HepG2 (cell line): ENCODE results near the gene ENAH. TPM values are rescaled to one million over a fixed set of nuclear protein-coding genes. Genes with fewer than 3 reads are reported as not detected.

Experiments
- ATAC-seq: fragments of 200-7000 bp; cut with Tn5 transposase; 3 replicates; pipeline ENCODE4 v1.9.1; 2020; ENCODE audit warnings: mild to moderate bottlenecking, moderate library complexity
- BruUV-seq: library from RNA; stranded (reverse); fragments of 400-500 nt; replicated peaks from 2 replicates; lab custom pipeline; 2021; lab: Mats Ljungman, UMichigan
- CTCF ChIA-PET: fragments of 300-600 bp; formaldehyde crosslinking; extraction: SDS; loops from one replicate; lab custom pipeline; 2021; ENCODE audit warnings: low total read pairs, inconsistent platforms, low intra/inter-chr PET ratio; lab: Yijun Ruan, JAX
- POLR2A ChIA-PET: fragments of 350-600 bp; sonication (Branson Sonifier 250); formaldehyde crosslinking; loops from one replicate; lab custom pipeline; 2020; ENCODE audit warnings: antibody characterized with exemption, inconsistent platforms; lab: Yijun Ruan, JAX
- DNase-seq: peaks from one replicate; pipeline ENCODE4 v3.0.0-alpha.2; 2015; ENCODE audit warnings: low spot score
- FAIRE-seq: peaks from 3 replicates; lab custom pipeline; 2011; peaks lifted over from hg19 to GRCh38; lab: Jason Lieb, UNC
- H2AFZ ChIP-seq: one replicate; pipeline ENCODE4 v1.6.1; 2011; ENCODE audit warnings: low read length, inconsistent platforms
- H3K27ac ChIP-seq: fragments of 300-600 bp; 3 replicates; pipeline ENCODE4 v1.8.0; 2011; ENCODE audit warnings: mixed run types, mild to moderate bottlenecking, mixed read lengths, low read length, inconsistent platforms; ENCODE audit not compliant: insufficient read depth; ENCODE audit errors: extremely low read length
- H3K27me3 ChIP-seq, 2 experiments: fragments of 200-600 bp in 1 of 2; 2 replicates in 1 of 2; 3 replicates in 1 of 2; pipeline versions ENCODE4 v1.6.0 to v1.8.0; 2011; ENCODE audit warnings: low read length in 2 of 2, mild to moderate bottlenecking in 2 of 2, moderate library complexity in 2 of 2, inconsistent platforms in 1 of 2; ENCODE audit not compliant: insufficient read depth in 2 of 2, control insufficient read depth in 1 of 2
- H3K36me3 ChIP-seq, 2 experiments: fragments of 200-600 bp in 1 of 2; replicated peaks in 1 of 2; 2 replicates in 1 of 2; 3 replicates in 1 of 2; pipeline versions ENCODE4 v1.5.1 to v1.8.0; 2011; ENCODE audit warnings: low read length in 2 of 2, inconsistent platforms in 1 of 2; ENCODE audit not compliant: insufficient read depth in 2 of 2, control insufficient read depth in 1 of 2
- H3K4me1 ChIP-seq: 2 replicates; pipeline ENCODE4 v1.5.1; 2012; ENCODE audit warnings: low read length, inconsistent platforms; ENCODE audit not compliant: insufficient read depth
- H3K4me2 ChIP-seq: 2 replicates; pipeline ENCODE4 v1.6.0; 2011; ENCODE audit warnings: low read depth, low read length, inconsistent platforms
- H3K4me3 ChIP-seq, 3 experiments: fragments of 200-600 bp in 1 of 3; sonication (generic), shearing (Covaris generic) in 1 of 3; replicated peaks in 1 of 3; 2 replicates each; pipeline ENCODE4 v1.5.1; 2011 to 2016; ENCODE audit warnings: low read length in 3 of 3, inconsistent platforms in 2 of 3, low read depth in 2 of 3, mild to moderate bottlenecking in 2 of 3, control low read depth in 1 of 3, mixed read lengths in 1 of 3; ENCODE audit not compliant: insufficient read depth in 1 of 3
- H3K79me2 ChIP-seq: one replicate; pipeline ENCODE4 v1.6.1; 2011; ENCODE audit warnings: low read length, inconsistent platforms; ENCODE audit not compliant: insufficient read depth
- H3K9ac ChIP-seq: 2 replicates; pipeline ENCODE4 v1.6.0; 2011; ENCODE audit warnings: mild to moderate bottlenecking, low read depth, low read length, inconsistent platforms; ENCODE audit not compliant: insufficient read depth
- H3K9me3 ChIP-seq: 2 replicates; pipeline ENCODE4 v1.5.1; 2012; ENCODE audit warnings: mild to moderate bottlenecking, low read length
- H4K20me1 ChIP-seq: 2 replicates; pipeline ENCODE4 v1.6.0; 2011; ENCODE audit warnings: inconsistent platforms, mild to moderate bottlenecking, low read length, moderate library complexity; ENCODE audit not compliant: insufficient read depth
- CAMTA2 ChIP-seq: sonication (generic); formaldehyde crosslinking; IDR thresholded peaks from 2 replicates; pipeline ENCODE4 v1.4.0; 2020; ENCODE audit warnings: mild to moderate bottlenecking, missing genetic modification reagents, borderline replicate concordance
- HDAC1 ChIP-seq: sonication (generic); formaldehyde crosslinking; IDR thresholded peaks from 2 replicates; pipeline ENCODE4 v1.5.1; 2020; ENCODE audit warnings: mild to moderate bottlenecking, missing genetic modification reagents
- HMG20B ChIP-seq: conservative IDR thresholded peaks from 2 replicates; pipeline ENCODE4 v1.6.1; 2016; ENCODE audit warnings: missing genetic modification reagents, missing compliant biosample characterization
- TSC22D2 ChIP-seq: sonication (generic); formaldehyde crosslinking; IDR thresholded peaks from 2 replicates; pipeline ENCODE4 v1.5.1; 2020; ENCODE audit warnings: missing genetic modification reagents, mild to moderate bottlenecking, borderline replicate concordance
- UBTF ChIP-seq: sonication (generic); formaldehyde crosslinking; IDR thresholded peaks from 2 replicates; pipeline ENCODE4 v1.4.0; 2020; ENCODE audit warnings: mild to moderate bottlenecking, missing genetic modification reagents
- WGBS: methylation state at CpG from one replicate; pipeline ENCODE4 v1.1.6; 2017; ENCODE audit warnings: low lambda C conversion rate; 5-methylcytosine and 5-hydroxymethylcytosine counted together
- in situ Hi-C: cut with HindIII; loops from 2 replicates; pipeline ENCODE4 v1.10.0; 2017; ENCODE audit warnings: low pct_unique_long_range_greater_than_20kb; ENCODE audit not compliant: extremely low pct_ligation_motif_present
- intact Hi-C: fragments of 100-400 bp; cut with micrococcal nuclease; formaldehyde crosslinking; loops from one replicate; pipeline ENCODE4 v1.10.0; 2022; ENCODE audit not compliant: unreplicated experiment
- polyA plus RNA-seq, 8 experiments: library from polyadenylated mRNA; depleted of rRNA in 3 of 8; stranded (reverse) in 7 of 8; unstranded in 1 of 8; fragments of >200 nt; fragmentation: Illumina TruSeq in 4 of 8; extraction: Trizol in 4 of 8; gene quantifications; 2 replicates each; pipeline versions ENCODE4 v1.2.1 to v1.2.3, GENCODE V29; 2011 to 2016; ENCODE audit warnings: low read depth in 4 of 8, missing spikeins in 1 of 8, mixed read lengths in 1 of 8; ENCODE audit not compliant: insufficient read depth in 1 of 8
- total RNA-seq, 5 experiments: library from RNA; depleted of rRNA; stranded (reverse); fragments of >200 nt; fragmentation: Illumina TruSeq; extraction: Trizol; gene quantifications; 2 replicates each; pipeline ENCODE4 v1.2.3, GENCODE V29; 2016; ENCODE audit warnings: low read depth in 1 of 5

Gene ENAH
- total and polyA plus RNA-seq, 2 of the 13 experiments (the other 11 are each of a cell fraction or from before 2014, with no cell fraction given), result 22.1 to 58.3 TPM

GRCh38 chr1:225610539-225610938 lies 42.4 kb downstream of the ENAH start (continued):
- TF ChIP-seq TSC22D2 (CRISPR knock-in tag) (no peak), HDAC1 (CRISPR knock-in tag) (no peak), UBTF (no peak), HMG20B (no peak)

GRCh38 chr1:225608014-225608796 lies 44.7 kb downstream of the ENAH start:
- ChIA-PET POLR2A (no interaction called here), CTCF (no interaction called here)
- Histone ChIP-seq H4K20me1 (peaks cover 9% of the 10 kb centered on the region; the same call in 1 of the 2 replicates), H3K27ac (no peak overlapping the region), H3K9me3 (no peaks in the 10 kb centered on the region), H3K9ac (no peak overlapping the region), H3K79me2 (peaks cover 87% of the 10 kb centered on the region), H3K4me2 (no peak overlapping the region), H3K4me1 (peaks cover 49% of the 10 kb centered on the region), H3K4me3 (no peak overlapping the region), H2AFZ (no peak overlapping the region), H3K36me3 (no peaks in the 10 kb centered on the region), H3K27me3 (no peaks in the 10 kb centered on the region)
- WGBS, result 95% methylated on average over 14 of the region's 14 CpGs
- intact Hi-C loops, result no loop called here
- no peak for TF ChIP-seq CAMTA2 (CRISPR knock-in tag)
- no TSS peak for BruUV-seq
- FAIRE-seq (no peak), ATAC-seq (no peak), DNase-seq (no peak)
- in situ Hi-C loops, result no loop called here
